ENCODE data around the gene PRMT7.

PRMT7 gene

DNA sequence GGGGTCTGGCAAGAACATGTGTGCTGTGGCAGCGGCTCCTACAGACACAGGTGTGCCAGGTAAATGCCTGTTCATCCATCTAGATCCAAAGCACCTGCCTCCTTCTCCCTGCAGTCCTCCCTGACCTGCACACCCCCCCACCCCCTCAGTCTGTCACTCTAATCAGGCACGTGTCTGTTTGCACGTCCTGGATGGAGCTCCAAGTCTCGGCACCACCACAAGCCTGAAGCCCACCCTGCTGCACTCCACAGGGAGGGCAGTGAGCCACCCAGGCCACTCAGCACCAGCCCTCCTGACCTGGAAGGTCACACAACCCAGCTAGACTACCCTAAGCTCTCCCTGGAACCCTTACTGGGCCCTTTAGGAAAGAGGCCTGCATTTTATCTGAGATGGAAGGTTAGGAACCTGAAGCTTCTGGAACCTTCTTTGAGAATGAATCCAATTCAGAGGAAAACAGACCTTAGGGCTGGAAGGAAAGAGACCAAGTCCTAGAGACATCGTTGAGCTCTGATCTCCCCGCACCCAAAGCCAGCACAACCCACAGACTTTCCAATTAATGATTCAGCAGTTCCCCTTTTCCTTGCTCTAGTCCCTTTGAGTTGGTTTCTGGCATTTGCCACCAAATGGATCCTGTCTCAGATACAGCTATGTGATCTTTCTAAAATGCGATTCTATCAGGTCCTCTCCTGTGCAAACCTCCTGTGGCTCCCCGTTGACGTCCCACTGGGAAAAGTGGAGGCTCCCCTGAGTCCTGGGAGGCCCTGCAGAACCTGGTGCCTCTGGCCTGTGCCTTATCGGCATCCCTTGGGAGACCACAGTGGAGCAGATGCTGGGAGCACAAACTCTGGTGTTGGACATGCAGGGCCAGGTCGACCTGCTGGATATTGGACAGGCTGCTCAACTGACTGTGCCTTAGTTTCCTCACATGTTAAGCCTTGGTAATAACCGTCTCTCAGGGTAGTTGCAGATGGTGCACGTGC lies 67.9 kb downstream of the PRMT7 start:
- Histone ChIP-seq H3K9ac (ENCODE audit: low read length) (no peak overlapping the region), H3K27me3 (ENCODE audit: control insufficient read depth, insufficient read depth, low read length) (no peaks in the 10 kb centered on the region), H3K36me3 (ENCODE audit: control insufficient read depth, insufficient read depth, low read length) (peaks cover 8% of the 10 kb centered on the region), H3K9me3 (ENCODE audit: control insufficient read depth, low read length) (no peaks in the 10 kb centered on the region), H3K4me1 (ENCODE audit: control insufficient read depth, insufficient read depth, low read length) (peaks cover 82% of the 10 kb centered on the region), H3K4me3 (ENCODE audit: low read length) (no peak overlapping the region)

GRCh38 chr16:68379472-68380347 lies 68.9 kb downstream of the PRMT7 start:
- Histone ChIP-seq H3K9me3 (ENCODE audit: control insufficient read depth, low read length) (no peaks in the 10 kb centered on the region), H3K9ac (ENCODE audit: low read length) (no peak overlapping the region), H3K4me1 (ENCODE audit: control insufficient read depth, insufficient read depth, low read length) (peaks cover 81% of the 10 kb centered on the region), H3K27me3 (ENCODE audit: control insufficient read depth, insufficient read depth, low read length) (no peaks in the 10 kb centered on the region), H3K4me3 (ENCODE audit: low read length) (no peak overlapping the region), H3K36me3 (ENCODE audit: control insufficient read depth, insufficient read depth, low read length) (peaks cover 8% of the 10 kb centered on the region)

- Histone ChIP-seq H3K27me3 (ENCODE audit: control insufficient read depth, insufficient read depth, low read length) (no peaks in the 10 kb centered on the region), H3K9me3 (ENCODE audit: control insufficient read depth, low read length) (no peaks in the 10 kb centered on the region), H3K9ac (ENCODE audit: low read length) (no peak overlapping the region), H3K36me3 (ENCODE audit: control insufficient read depth, insufficient read depth, low read length) (peaks cover 8% of the 10 kb centered on the region), H3K4me1 (ENCODE audit: control insufficient read depth, insufficient read depth, low read length) (peaks cover 76% of the 10 kb centered on the region), H3K4me3 (ENCODE audit: low read length) (no peak overlapping the region)
These were observed 69.5 kb downstream of the PRMT7 start for GRCh38 chr16:68380348-68380670.

DNA sequence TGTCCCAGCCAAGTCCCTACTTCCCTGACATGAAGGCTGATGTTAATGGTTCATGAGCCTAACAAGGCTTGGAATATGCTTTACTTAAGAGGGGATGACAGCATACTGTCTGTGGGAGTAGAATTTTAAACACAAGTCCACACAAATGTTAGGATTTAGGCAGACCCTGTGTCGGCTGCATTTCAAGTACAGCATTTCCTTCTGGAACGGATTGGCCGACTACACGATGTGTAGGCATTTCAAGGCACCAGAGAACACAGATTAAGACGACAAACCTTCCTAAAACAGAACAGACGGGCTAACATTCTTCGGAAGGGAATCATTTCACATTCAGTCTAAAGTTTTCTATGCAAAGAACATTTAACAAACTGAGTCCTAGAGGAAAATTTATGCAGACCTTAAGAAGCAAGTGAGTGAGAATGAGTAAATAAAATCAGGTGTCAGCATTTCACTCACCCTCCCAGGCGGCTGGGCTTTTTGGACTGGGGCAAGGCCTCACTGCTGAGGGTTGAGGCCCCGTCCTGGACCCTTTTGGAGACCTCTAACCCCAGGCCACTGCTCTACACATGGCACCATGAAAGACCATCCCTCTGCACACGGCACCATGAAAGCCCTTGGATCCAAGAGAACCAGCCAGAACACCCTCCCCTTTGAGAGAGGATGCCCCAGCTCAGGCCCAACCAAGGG lies 70.0 kb downstream of the PRMT7 start:
- Histone ChIP-seq H3K9me3 (ENCODE audit: control insufficient read depth, low read length) (no peaks in the 10 kb centered on the region), H3K27me3 (ENCODE audit: control insufficient read depth, insufficient read depth, low read length) (no peaks in the 10 kb centered on the region), H3K4me3 (ENCODE audit: low read length) (no peak overlapping the region), H3K9ac (ENCODE audit: low read length) (no peak overlapping the region), H3K4me1 (ENCODE audit: control insufficient read depth, insufficient read depth, low read length) (peaks cover 76% of the 10 kb centered on the region), H3K36me3 (ENCODE audit: control insufficient read depth, insufficient read depth, low read length) (peaks cover 8% of the 10 kb centered on the region)

- Histone ChIP-seq H3K27me3 (ENCODE audit: control insufficient read depth, insufficient read depth, low read length) (no peaks in the 10 kb centered on the region), H3K9ac (ENCODE audit: low read length) (no peak overlapping the region), H3K4me1 (ENCODE audit: control insufficient read depth, insufficient read depth, low read length) (peaks cover 73% of the 10 kb centered on the region), H3K36me3 (ENCODE audit: control insufficient read depth, insufficient read depth, low read length) (peaks cover 8% of the 10 kb centered on the region), H3K4me3 (ENCODE audit: low read length) (no peak overlapping the region), H3K9me3 (ENCODE audit: control insufficient read depth, low read length) (no peaks in the 10 kb centered on the region)
These were observed 70.5 kb downstream of the PRMT7 start for GRCh38 chr16:68381363-68381724.

GRCh38 chr16:68382296-68382718 lies 71.5 kb downstream of the PRMT7 start:
- H3K27me3 ChIP-seq (ENCODE audit: control insufficient read depth, insufficient read depth, low read length): no peaks in the 10 kb centered on the region
- H3K9ac ChIP-seq (ENCODE audit: low read length): no peak overlapping the region
- H3K36me3 ChIP-seq (ENCODE audit: control insufficient read depth, insufficient read depth, low read length): peaks cover 8% of the 10 kb centered on the region
- H3K9me3 ChIP-seq (ENCODE audit: control insufficient read depth, low read length): no peaks in the 10 kb centered on the region
- peaks cover 74% of the 10 kb centered on the region for H3K4me1 ChIP-seq (ENCODE audit: control insufficient read depth, insufficient read depth, low read length)
- H3K4me3 ChIP-seq (ENCODE audit: low read length): peak overlapping the region; percentile 10

DNA sequence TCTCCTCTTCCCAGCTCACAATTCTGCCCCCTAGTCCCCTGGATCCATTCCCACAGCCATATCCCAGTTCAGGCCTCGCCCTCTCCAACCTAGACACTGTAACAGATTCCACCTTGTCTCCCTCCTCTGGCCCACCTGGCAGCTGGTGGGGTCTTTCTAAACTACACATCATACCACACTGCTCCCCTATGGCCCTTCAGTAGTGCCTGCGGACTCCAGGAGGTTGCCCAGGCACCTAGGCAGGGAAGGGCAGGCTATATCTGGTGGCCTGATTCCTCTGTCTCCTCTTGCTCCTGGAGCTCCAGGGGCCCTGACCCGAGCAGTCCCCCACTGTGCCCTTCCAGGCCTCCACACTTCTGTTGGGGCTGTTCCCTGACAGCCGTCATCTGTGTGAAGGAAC lies 73.0 kb downstream of the PRMT7 start:
- no peaks in the 10 kb centered on the region for H3K27me3 ChIP-seq (ENCODE audit: control insufficient read depth, insufficient read depth, low read length)
- peaks cover 8% of the 10 kb centered on the region for H3K36me3 ChIP-seq (ENCODE audit: control insufficient read depth, insufficient read depth, low read length)
- H3K9me3 ChIP-seq (ENCODE audit: control insufficient read depth, low read length): no peaks in the 10 kb centered on the region
- H3K9ac ChIP-seq (ENCODE audit: low read length): peak overlapping the region; percentile 47
- peaks cover 70% of the 10 kb centered on the region for H3K4me1 ChIP-seq (ENCODE audit: control insufficient read depth, insufficient read depth, low read length)
- no peak overlapping the region for H3K4me3 ChIP-seq (ENCODE audit: low read length)

- H3K9ac ChIP-seq (ENCODE audit: low read length): peak overlapping the region; percentile 66
These were observed 73.7 kb downstream of the PRMT7 start for GRCh38 chr16:68384288-68385161.

DNA sequence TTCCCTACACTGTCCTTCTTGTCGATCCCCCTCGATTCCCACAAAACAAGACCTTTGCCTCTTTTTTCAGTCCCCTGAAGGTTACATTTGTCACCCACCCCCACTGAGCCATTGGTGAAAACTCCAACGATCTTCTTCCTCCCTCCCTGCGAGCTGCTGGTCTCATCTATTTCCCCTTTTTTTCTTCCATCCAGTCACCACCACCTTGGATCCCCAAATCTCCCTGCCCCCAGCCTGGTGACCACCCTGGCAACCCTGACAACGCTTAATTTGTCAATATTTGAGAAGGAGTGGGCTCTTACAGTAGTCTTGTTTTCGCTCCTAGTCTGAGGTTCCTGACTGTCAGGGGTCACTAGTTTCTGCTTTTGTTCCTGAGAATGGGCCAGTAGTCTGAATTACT lies 74.6 kb downstream of the PRMT7 start:
- peak overlapping the region; percentile 66 for H3K9ac ChIP-seq (ENCODE audit: low read length)
- no peaks in the 10 kb centered on the region for H3K27me3 ChIP-seq (ENCODE audit: control insufficient read depth, insufficient read depth, low read length)
- peaks cover 58% of the 10 kb centered on the region for H3K4me1 ChIP-seq (ENCODE audit: control insufficient read depth, insufficient read depth, low read length)
- peaks cover 8% of the 10 kb centered on the region for H3K36me3 ChIP-seq (ENCODE audit: control insufficient read depth, insufficient read depth, low read length)
- H3K9me3 ChIP-seq (ENCODE audit: control insufficient read depth, low read length): no peaks in the 10 kb centered on the region
- H3K4me3 ChIP-seq (ENCODE audit: low read length): peak overlapping the region; percentile 26

More at GRCh38 chr16:68384288-68385161, 73.7 kb downstream of the PRMT7 start:
- Histone ChIP-seq H3K4me1 (ENCODE audit: control insufficient read depth, insufficient read depth, low read length) (peaks cover 64% of the 10 kb centered on the region), H3K36me3 (ENCODE audit: control insufficient read depth, insufficient read depth, low read length) (peaks cover 8% of the 10 kb centered on the region), H3K4me3 (ENCODE audit: low read length) (peak overlapping the region; percentile 26), H3K9me3 (ENCODE audit: control insufficient read depth, low read length) (no peaks in the 10 kb centered on the region), H3K27me3 (ENCODE audit: control insufficient read depth, insufficient read depth, low read length) (no peaks in the 10 kb centered on the region)

DNA sequence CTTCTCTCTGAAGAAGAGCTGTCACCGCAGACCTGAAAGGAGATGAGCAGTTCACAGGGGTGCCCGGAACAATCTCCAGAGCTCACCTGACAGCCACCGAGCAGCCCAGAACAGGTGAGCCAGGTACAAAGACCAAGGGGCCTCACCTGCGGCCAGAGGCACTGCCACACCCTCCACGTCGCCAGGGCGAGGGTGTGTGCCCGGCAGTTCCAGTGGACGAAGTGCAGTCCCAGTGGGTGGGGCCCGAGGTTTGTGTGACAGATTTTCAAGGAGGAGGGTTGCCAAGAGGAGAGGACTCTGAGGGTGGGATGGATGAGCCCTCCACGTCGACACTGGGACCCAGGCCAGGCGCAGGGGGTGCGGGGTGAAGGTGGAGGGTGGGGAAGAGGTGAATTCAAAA lies 75.8 kb downstream of the PRMT7 start:
- H3K4me1 ChIP-seq (ENCODE audit: control insufficient read depth, insufficient read depth, low read length): peaks cover 49% of the 10 kb centered on the region
- H3K4me3 ChIP-seq (ENCODE audit: low read length): no peak overlapping the region
- H3K27me3 ChIP-seq (ENCODE audit: control insufficient read depth, insufficient read depth, low read length): no peaks in the 10 kb centered on the region
- peaks cover under 1% of the 10 kb centered on the region for H3K36me3 ChIP-seq (ENCODE audit: control insufficient read depth, insufficient read depth, low read length)
- H3K9ac ChIP-seq (ENCODE audit: low read length): peak overlapping the region; percentile 66
- H3K9me3 ChIP-seq (ENCODE audit: control insufficient read depth, low read length): no peaks in the 10 kb centered on the region

DNA sequence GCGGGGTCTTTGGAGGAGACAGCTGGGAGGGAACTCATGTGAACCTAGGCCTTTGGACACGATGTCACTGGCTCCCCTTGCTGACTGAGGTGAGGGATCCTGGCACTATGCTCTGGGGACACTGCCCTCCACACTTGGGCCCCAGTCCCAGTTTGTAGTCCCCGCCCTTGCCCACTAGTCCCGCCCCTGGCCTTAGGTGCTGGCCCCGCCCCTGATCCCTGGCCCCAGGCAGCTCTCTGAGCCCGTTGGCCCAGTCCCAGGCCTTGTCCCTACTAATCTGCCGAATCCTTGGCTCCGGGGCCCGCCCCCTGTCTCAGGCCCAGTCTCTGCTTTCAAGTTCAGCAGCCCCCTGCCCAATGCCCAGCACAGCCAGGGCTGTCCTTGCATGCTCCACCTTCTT lies 76.5 kb downstream of the PRMT7 start:
- Histone ChIP-seq H3K9ac (ENCODE audit: low read length) (peak overlapping the region; percentile 66), H3K4me3 (ENCODE audit: low read length) (no peak overlapping the region), H3K36me3 (ENCODE audit: control insufficient read depth, insufficient read depth, low read length) (no peaks in the 10 kb centered on the region), H3K9me3 (ENCODE audit: control insufficient read depth, low read length) (no peaks in the 10 kb centered on the region), H3K4me1 (ENCODE audit: control insufficient read depth, insufficient read depth, low read length) (peaks cover 43% of the 10 kb centered on the region), H3K27me3 (ENCODE audit: control insufficient read depth, insufficient read depth, low read length) (no peaks in the 10 kb centered on the region)

All from mucosa of stomach (tissue), 1 donor.